K562 (cell line): ENCODE measurements around the gene CLSTN2. TPM values are rescaled to one million over a fixed set of nuclear protein-coding genes. Genes with fewer than 3 reads are reported as not detected.

Experiments used
- ATAC-seq: fragments of 200-7000 bp; cut with Tn5 transposase; 3 replicates; pipeline ENCODE4 v1.9.1; 2020; ENCODE audit warnings: moderate library complexity
- BruUV-seq: library from RNA; stranded (reverse); fragments of 400-500 nt; replicated peaks from 2 replicates; lab custom pipeline; 2021; lab: Mats Ljungman, UMichigan
- CTCF ChIA-PET: fragments of 300-600 bp; formaldehyde crosslinking; extraction: SDS; loops from one replicate; lab custom pipeline; 2021; ENCODE audit warnings: low intra/inter-chr PET ratio; lab: Yijun Ruan, JAX
- POLR2A ChIA-PET: fragments of 300-600, 350-650 bp; sonication (Branson Sonifier 250); formaldehyde crosslinking; extraction: SDS; loops from one replicate; lab custom pipeline; 2021; ENCODE audit warnings: antibody characterized with exemption, inconsistent platforms; lab: Yijun Ruan, JAX
- DNase-seq, 4 experiments: peaks; one replicate each; pipeline versions ENCODE4 v3.0.0 to v3.0.0-alpha.2; 2011 to 2018; ENCODE audit warnings: low spot score in 3 of 4, mixed read lengths in 3 of 4; ENCODE audit errors: extremely low read depth in 1 of 4
- FAIRE-seq: peaks from 2 replicates; lab custom pipeline; 2011; peaks lifted over from hg19 to GRCh38; lab: Jason Lieb, UNC
- H2AFZ ChIP-seq: 2 replicates; pipeline ENCODE4 v1.6.0; 2011; ENCODE audit warnings: low read depth, low read length, control low read depth, inconsistent platforms
- H3K27ac ChIP-seq: fragments of 200-600 bp; 3 replicates; pipeline ENCODE4 v1.8.0; 2011; ENCODE audit warnings: low read depth, mild to moderate bottlenecking, control low read depth, inconsistent platforms, low read length, moderate library complexity, mixed read lengths; ENCODE audit errors: extremely low read depth
- H3K27me3 ChIP-seq, 2 experiments: fragments of 300-600 bp in 1 of 2; 2 replicates in 1 of 2; 3 replicates in 1 of 2; pipeline versions ENCODE4 v1.6.0 to v1.8.0; 2011; ENCODE audit warnings: inconsistent platforms in 2 of 2, low read length in 2 of 2, mild to moderate bottlenecking in 1 of 2, mixed read lengths in 1 of 2, moderate library complexity in 1 of 2; ENCODE audit not compliant: control insufficient read depth in 2 of 2, insufficient read depth in 2 of 2
- H3K36me3 ChIP-seq: fragments of 300-600 bp; 3 replicates; pipeline ENCODE4 v1.8.0; 2011; ENCODE audit warnings: mild to moderate bottlenecking, low read length, inconsistent platforms; ENCODE audit not compliant: control insufficient read depth, insufficient read depth
- H3K4me1 ChIP-seq, 2 experiments: fragments of 200-600 bp in 1 of 2; replicated peaks in 1 of 2; 2 replicates in 1 of 2; 3 replicates in 1 of 2; pipeline versions ENCODE4 v1.5.1 to v1.8.0; 2011; ENCODE audit warnings: inconsistent platforms in 2 of 2, low read length in 2 of 2, mild to moderate bottlenecking in 1 of 2, mixed read lengths in 1 of 2, moderate library complexity in 1 of 2; ENCODE audit not compliant: control insufficient read depth in 2 of 2, insufficient read depth in 2 of 2
- H3K4me2 ChIP-seq: 2 replicates; pipeline ENCODE4 v1.6.1; 2011; ENCODE audit warnings: low read length, control low read depth, inconsistent platforms, mixed read lengths; ENCODE audit not compliant: insufficient read depth
- H3K4me3 ChIP-seq: fragments of 200-600 bp; sonication (generic), shearing (Covaris generic); 2 replicates; pipeline ENCODE4 v1.5.1; 2016; ENCODE audit warnings: control low read depth, inconsistent platforms
- H3K79me2 ChIP-seq: fragments of 200-600 bp; 3 replicates; pipeline ENCODE4 v1.8.0; 2011; ENCODE audit warnings: low read length, inconsistent platforms; ENCODE audit not compliant: control insufficient read depth, insufficient read depth
- H3K9ac ChIP-seq, 2 experiments: 2 replicates each; pipeline versions ENCODE4 v1.6.0 to v1.6.1; 2011; ENCODE audit warnings: low read depth in 2 of 2, low read length in 2 of 2, control low read depth in 1 of 2, inconsistent platforms in 1 of 2, mild to moderate bottlenecking in 1 of 2, mixed read lengths in 1 of 2; ENCODE audit not compliant: insufficient read depth in 1 of 2
- H3K9me1 ChIP-seq: one replicate; pipeline ENCODE4 v1.6.0; 2011; ENCODE audit warnings: inconsistent platforms, mild to moderate bottlenecking, low read length, moderate library complexity; ENCODE audit not compliant: control insufficient read depth, insufficient read depth
- H3K9me3 ChIP-seq: replicated peaks from 2 replicates; pipeline ENCODE4 v1.5.1; 2011; ENCODE audit warnings: low read depth, low read length, inconsistent platforms; ENCODE audit not compliant: control insufficient read depth, insufficient read depth
- H4K20me1 ChIP-seq: replicated peaks from 2 replicates; pipeline ENCODE4 v1.6.1; 2011; ENCODE audit warnings: low read length, inconsistent platforms, mixed read lengths; ENCODE audit not compliant: control insufficient read depth, insufficient read depth
- BDP1 ChIP-seq: IDR thresholded peaks from 3 replicates; pipeline ENCODE4 v1.6.1; 2011; ENCODE audit not compliant: insufficient read length, insufficient read depth
- ELF4 ChIP-seq: fragments of 450-650 bp; formaldehyde crosslinking; IDR thresholded peaks from 2 replicates; pipeline ENCODE4 v1.4.0; 2022; ENCODE audit warnings: missing genetic modification characterization
- ETV6 ChIP-seq, 3 experiments: fragments of 150-350 bp in 1 of 3; sonication (generic) in 1 of 3; formaldehyde crosslinking in 1 of 3; IDR thresholded peaks; 2 replicates each; pipeline versions ENCODE4 v1.6.1 to v1.8.0; 2014 to 2022; ENCODE audit warnings: borderline replicate concordance in 2 of 3, low read depth in 2 of 3, antibody characterized with exemption in 1 of 3, low read length in 1 of 3, mild to moderate bottlenecking in 1 of 3, missing genetic modification reagents in 1 of 3
- FOXP1 ChIP-seq: sonication (generic); formaldehyde crosslinking; IDR thresholded peaks from 2 replicates; pipeline ENCODE4 v1.8.0; 2022; ENCODE audit warnings: mild to moderate bottlenecking, missing genetic modification reagents
- JUN ChIP-seq, 2 experiments: sonication (generic) in 1 of 2; formaldehyde crosslinking in 1 of 2; IDR thresholded peaks; 2 replicates each; pipeline versions ENCODE4 v1.6.1 to v1.8.0; 2012 to 2022; ENCODE audit warnings: borderline replicate concordance in 2 of 2, mild to moderate bottlenecking in 2 of 2, improper control_type of control experiment in 1 of 2, low read depth in 1 of 2, low read length in 1 of 2, missing genetic modification reagents in 1 of 2
- PHF21A ChIP-seq: fragments of 450-650 bp; IDR thresholded peaks from 2 replicates; pipeline ENCODE4 v1.6.1; 2017; ENCODE audit warnings: low read depth, borderline replicate concordance
- POLR2G ChIP-seq: fragments of 200-400 bp; formaldehyde crosslinking; IDR thresholded peaks from 2 replicates; pipeline ENCODE4 v1.6.1; 2017; ENCODE audit warnings: low read depth, mild to moderate bottlenecking, antibody characterized with exemption, low read length, moderate library complexity
- TCF3 ChIP-seq: sonication (generic); formaldehyde crosslinking; IDR thresholded peaks from 2 replicates; pipeline ENCODE4 v1.4.0; 2020; ENCODE audit warnings: mild to moderate bottlenecking, missing genetic modification reagents
- ZKSCAN1 ChIP-seq: fragments of 150-350 bp; IDR thresholded peaks from 2 replicates; pipeline ENCODE4 v1.6.1; 2016; ENCODE audit warnings: low read depth, low read length
- ZNF436 ChIP-seq: fragments of 250-450, 450-650 bp; sonication (Bioruptor Pico); formaldehyde crosslinking; IDR thresholded peaks from 2 replicates; pipeline ENCODE4 v1.7.0; 2020; ENCODE audit warnings: mild to moderate bottlenecking
- ZNF57 ChIP-seq: fragments of 450-650 bp; formaldehyde crosslinking; IDR thresholded peaks from 2 replicates; pipeline ENCODE4 v1.4.0; 2020; ENCODE audit warnings: mild to moderate bottlenecking, moderate library complexity
- ZNF586 ChIP-seq: fragments of 450-650 bp; formaldehyde crosslinking; conservative IDR thresholded peaks from 2 replicates; pipeline ENCODE4 v1.4.0; 2020; ENCODE audit warnings: mild to moderate bottlenecking, moderate library complexity
- WGBS: fragments of 100-300 bp; shearing (Covaris generic); methylation state at CpG from one replicate; pipeline ENCODE4 v1.1.6; 2016; ENCODE audit warnings: low coverage, mixed read lengths; ENCODE audit not compliant: insufficient coverage; ENCODE audit errors: missing lambda C conversion rate; 5-methylcytosine and 5-hydroxymethylcytosine counted together
- in situ Hi-C: fragments of 300-500 bp; cut with MboI; formaldehyde crosslinking; loops from 4 replicates; pipeline ENCODE4 v1.15.0; 2018; ENCODE audit warnings: inconsistent platforms, mixed read lengths
- intact Hi-C: fragments of 100-400 bp; cut with micrococcal nuclease; formaldehyde crosslinking; loops from 2 replicates; pipeline ENCODE4 v1.14.2; 2022
- polyA plus RNA-seq, 8 experiments: library from polyadenylated mRNA; depleted of rRNA in 4 of 8; stranded (reverse) in 5 of 8; unstranded in 3 of 8; fragments of >200 nt; fragmentation: Nextera tagmentation in 2 of 8; fragmentation: Illumina TruSeq in 1 of 8; extraction: Ambion mirVana in 2 of 8; extraction: Trizol in 1 of 8; gene quantifications; 2 replicates each; pipeline versions ENCODE4 v1.2.1 to v1.2.3, GENCODE V29; 2011 to 2014; ENCODE audit warnings: inconsistent platforms in 1 of 8, missing spikeins in 1 of 8
- total RNA-seq, 7 experiments: library from RNA; depleted of rRNA in 6 of 7; stranded (reverse); fragments of >200 nt in 6 of 7; fragmentation: Illumina TruSeq in 2 of 7; extraction: Trizol in 2 of 7; gene quantifications; 2 replicates each; pipeline versions ENCODE4 v1.2.1 to v1.2.3, GENCODE V29; 2011 to 2021; ENCODE audit warnings: low replicate concordance in 1 of 7
- TF ChIP-seq, protein P1 (sequence below): fragments of 250-450 bp; sonication (Bioruptor Pico); IDR thresholded peaks from 2 replicates; pipeline ENCODE4 v1.5.0; 2020; ENCODE audit warnings: mild to moderate bottlenecking
- TF ChIP-seq, protein P2 (sequence below): sonication (generic); formaldehyde crosslinking; IDR thresholded peaks from 2 replicates; pipeline ENCODE4 v1.8.0; 2022; ENCODE audit warnings: mild to moderate bottlenecking, missing genetic modification reagents
- TF ChIP-seq, protein P3 (sequence below): fragments of 450-650 bp; IDR thresholded peaks from 2 replicates; pipeline ENCODE4 v1.6.1; 2016; ENCODE audit warnings: missing biosample characterization, missing genetic modification characterization
- TF ChIP-seq, protein P4 (sequence below): fragments of 450-650 bp; IDR thresholded peaks from 2 replicates; pipeline ENCODE4 v1.6.1; 2016

CLSTN2 gene
- total and polyA plus RNA-seq, 9 of the 15 experiments (the other 6 are each of a cell fraction or from before 2014, with no cell fraction given) = 0.02 to 0.04 (median 0.04) TPM; not detected in 6

DNA sequence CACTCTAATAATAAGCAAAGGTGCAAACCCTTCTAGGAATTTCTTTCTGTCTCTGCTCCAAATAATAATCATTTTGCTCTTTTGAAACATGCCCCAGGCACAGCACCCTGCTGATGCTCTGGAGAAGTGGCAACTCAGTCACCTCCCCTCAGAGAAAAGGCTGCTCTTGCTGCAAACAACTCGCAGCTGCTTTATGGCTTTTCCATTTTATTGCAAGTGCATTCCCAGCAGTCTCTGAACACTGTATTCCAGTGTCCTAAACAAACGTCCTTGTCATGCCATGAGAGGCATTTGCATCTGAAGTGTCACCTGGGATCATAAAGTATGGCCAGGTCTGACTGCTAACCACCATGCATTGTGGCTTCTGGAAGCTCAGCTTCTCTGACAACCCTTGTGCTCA lies 384.8 kb downstream of the CLSTN2 start:
- Histone ChIP-seq H3K79me2 (no peaks in the 10 kb centered on the region), H3K4me2 (no peak overlapping the region), H3K4me1 (no peaks in the 10 kb centered on the region), H3K27ac (no peak overlapping the region), H2AFZ (no peak overlapping the region), H4K20me1 (no peaks in the 10 kb centered on the region), H3K9me3 (no peaks in the 10 kb centered on the region), H3K4me3 (no peak overlapping the region), H3K9me1 (no peaks in the 10 kb centered on the region), H3K27me3 (no peaks in the 10 kb centered on the region), H3K36me3 (no peaks in the 10 kb centered on the region), H3K9ac (no peak overlapping the region)
- no peak for DNase-seq
- no TSS peak for BruUV-seq
- intact Hi-C loops (no loop called here), in situ Hi-C loops (no loop called here)
- ATAC-seq = no peak
- WGBS = 0% methylated on average over 2 of the region's 2 CpGs
- POLR2A ChIA-PET = no interaction called here
- no peak for FAIRE-seq
- TF ChIP-seq FOXP1 (CRISPR knock-in tag) (no peak), BDP1 (no peak), TCF3 (CRISPR knock-in tag) (no peak), ETV6 (IDR thresholded peaks at IDR 0.05; ENCODE audit: borderline replicate concordance in 1 of 2, low read depth in 2 of 2, low read length in 1 of 2) (no peak), ETV6 (CRISPR knock-in tag; IDR thresholded peaks at IDR 0.05; ENCODE audit: borderline replicate concordance) (no peak), ZKSCAN1 (no peak), ZNF586 (CRISPR knock-in tag) (no peak), ELF4 (no peak), POLR2G (no peak), JUN (IDR thresholded peaks at IDR 0.05; ENCODE audit: borderline replicate concordance, low read depth, low read length) (no peak), JUN (CRISPR knock-in tag; IDR thresholded peaks at IDR 0.05; ENCODE audit: borderline replicate concordance) (no peak), ZNF436 (CRISPR knock-in tag) (no peak), ZNF57 (CRISPR knock-in tag) (no peak), PHF21A (no peak)
- TF ChIP-seq, protein P1, sequence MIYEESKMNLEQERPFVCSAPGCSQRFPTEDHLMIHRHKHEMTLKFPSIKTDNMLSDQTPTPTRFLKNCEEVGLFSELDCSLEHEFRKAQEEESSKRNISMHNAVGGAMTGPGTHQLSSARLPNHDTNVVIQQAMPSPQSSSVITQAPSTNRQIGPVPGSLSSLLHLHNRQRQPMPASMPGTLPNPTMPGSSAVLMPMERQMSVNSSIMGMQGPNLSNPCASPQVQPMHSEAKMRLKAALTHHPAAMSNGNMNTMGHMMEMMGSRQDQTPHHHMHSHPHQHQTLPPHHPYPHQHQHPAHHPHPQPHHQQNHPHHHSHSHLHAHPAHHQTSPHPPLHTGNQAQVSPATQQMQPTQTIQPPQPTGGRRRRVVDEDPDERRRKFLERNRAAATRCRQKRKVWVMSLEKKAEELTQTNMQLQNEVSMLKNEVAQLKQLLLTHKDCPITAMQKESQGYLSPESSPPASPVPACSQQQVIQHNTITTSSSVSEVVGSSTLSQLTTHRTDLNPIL (CRISPR knock-in tag) = no peak
- TF ChIP-seq, protein P2, sequence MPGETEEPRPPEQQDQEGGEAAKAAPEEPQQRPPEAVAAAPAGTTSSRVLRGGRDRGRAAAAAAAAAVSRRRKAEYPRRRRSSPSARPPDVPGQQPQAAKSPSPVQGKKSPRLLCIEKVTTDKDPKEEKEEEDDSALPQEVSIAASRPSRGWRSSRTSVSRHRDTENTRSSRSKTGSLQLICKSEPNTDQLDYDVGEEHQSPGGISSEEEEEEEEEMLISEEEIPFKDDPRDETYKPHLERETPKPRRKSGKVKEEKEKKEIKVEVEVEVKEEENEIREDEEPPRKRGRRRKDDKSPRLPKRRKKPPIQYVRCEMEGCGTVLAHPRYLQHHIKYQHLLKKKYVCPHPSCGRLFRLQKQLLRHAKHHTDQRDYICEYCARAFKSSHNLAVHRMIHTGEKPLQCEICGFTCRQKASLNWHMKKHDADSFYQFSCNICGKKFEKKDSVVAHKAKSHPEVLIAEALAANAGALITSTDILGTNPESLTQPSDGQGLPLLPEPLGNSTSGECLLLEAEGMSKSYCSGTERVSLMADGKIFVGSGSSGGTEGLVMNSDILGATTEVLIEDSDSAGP (CRISPR knock-in tag) = no peak
- TF ChIP-seq, protein P3, sequence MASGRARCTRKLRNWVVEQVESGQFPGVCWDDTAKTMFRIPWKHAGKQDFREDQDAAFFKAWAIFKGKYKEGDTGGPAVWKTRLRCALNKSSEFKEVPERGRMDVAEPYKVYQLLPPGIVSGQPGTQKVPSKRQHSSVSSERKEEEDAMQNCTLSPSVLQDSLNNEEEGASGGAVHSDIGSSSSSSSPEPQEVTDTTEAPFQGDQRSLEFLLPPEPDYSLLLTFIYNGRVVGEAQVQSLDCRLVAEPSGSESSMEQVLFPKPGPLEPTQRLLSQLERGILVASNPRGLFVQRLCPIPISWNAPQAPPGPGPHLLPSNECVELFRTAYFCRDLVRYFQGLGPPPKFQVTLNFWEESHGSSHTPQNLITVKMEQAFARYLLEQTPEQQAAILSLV = no peak
- TF ChIP-seq, protein P4, sequence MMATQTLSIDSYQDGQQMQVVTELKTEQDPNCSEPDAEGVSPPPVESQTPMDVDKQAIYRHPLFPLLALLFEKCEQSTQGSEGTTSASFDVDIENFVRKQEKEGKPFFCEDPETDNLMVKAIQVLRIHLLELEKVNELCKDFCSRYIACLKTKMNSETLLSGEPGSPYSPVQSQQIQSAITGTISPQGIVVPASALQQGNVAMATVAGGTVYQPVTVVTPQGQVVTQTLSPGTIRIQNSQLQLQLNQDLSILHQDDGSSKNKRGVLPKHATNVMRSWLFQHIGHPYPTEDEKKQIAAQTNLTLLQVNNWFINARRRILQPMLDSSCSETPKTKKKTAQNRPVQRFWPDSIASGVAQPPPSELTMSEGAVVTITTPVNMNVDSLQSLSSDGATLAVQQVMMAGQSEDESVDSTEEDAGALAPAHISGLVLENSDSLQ = no peak
- CTCF ChIA-PET = no interaction called here
